Measurements from ENCODE around the gene IGHMBP2.

The IGHMBP2 gene

DNA sequence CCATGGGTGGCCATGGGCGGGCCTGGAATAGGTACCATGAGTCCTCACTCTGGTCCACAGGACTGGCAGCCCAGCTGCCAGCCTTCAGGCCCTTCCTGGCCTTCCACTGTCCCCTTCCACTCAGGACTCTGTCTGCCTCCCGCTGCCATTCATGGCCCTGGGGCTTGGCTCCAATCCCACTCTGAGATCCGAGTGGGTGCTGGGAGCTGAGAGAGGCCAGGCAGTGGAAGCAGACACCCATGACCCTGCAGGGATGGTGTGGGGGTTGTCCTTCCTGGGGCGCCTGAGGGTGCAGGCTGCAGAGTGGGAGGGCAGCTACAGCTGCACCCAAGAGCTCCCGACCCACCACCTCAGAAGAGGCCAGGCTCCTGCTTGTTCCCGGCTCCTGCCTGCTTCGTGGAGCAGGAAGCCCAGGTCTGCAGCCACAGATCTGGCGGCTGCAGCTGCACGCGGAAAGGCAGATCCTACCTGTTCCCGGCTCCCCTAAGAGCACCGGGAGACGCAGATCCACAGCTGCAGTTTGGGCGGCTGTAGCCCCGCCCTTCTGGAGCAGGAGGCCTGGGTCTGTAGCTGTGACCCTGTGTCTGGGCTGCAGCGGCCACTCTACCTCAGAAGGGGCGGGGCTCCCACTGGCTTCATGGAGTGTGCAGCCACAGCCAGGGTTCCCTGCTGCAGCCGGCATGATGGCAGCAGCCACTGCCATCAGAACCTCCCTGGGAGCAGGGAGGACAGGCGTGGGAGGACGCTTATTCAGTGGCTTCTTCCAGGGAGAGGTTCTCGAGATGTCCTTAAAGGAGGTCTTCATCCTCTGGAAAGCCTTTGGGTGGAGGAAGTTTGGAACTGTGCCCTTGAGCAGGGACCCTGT, 27.5 kb downstream of the IGHMBP2 start:
- TF ChIP-seq, protein P1, sequence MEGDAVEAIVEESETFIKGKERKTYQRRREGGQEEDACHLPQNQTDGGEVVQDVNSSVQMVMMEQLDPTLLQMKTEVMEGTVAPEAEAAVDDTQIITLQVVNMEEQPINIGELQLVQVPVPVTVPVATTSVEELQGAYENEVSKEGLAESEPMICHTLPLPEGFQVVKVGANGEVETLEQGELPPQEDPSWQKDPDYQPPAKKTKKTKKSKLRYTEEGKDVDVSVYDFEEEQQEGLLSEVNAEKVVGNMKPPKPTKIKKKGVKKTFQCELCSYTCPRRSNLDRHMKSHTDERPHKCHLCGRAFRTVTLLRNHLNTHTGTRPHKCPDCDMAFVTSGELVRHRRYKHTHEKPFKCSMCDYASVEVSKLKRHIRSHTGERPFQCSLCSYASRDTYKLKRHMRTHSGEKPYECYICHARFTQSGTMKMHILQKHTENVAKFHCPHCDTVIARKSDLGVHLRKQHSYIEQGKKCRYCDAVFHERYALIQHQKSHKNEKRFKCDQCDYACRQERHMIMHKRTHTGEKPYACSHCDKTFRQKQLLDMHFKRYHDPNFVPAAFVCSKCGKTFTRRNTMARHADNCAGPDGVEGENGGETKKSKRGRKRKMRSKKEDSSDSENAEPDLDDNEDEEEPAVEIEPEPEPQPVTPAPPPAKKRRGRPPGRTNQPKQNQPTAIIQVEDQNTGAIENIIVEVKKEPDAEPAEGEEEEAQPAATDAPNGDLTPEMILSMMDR (IDR thresholded peaks at IDR 0.05; ENCODE audit: borderline replicate concordance, control extremely low read depth, extremely low read depth, insufficient read depth, missing control alignments): no peak
- no peak for DNase-seq (ENCODE audit: low spot score)
- in situ Hi-C loops (cut with MboI; ENCODE audit: low sequenced_read_pairs, unreplicated experiment): no loop called here

DNA sequence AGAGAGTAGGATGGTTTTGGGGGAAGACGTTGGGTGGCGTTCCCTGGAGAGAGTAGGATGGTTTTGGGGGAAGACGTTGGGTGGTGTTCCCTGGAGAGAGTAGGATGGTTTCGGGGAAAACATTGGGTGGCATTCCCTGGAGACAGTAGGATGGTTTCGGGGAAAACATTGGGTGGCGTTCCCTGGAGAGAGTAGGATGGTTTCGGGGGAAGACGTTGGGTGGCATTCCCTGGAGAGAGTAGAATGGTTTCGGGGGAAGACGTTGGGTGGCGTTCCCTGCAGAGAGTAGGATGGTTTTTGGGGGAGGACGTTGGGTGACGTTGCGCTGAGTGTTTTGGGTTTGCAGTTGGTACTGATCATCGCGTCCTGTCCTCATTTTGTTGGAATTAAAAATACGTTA, 28.2 kb downstream of the IGHMBP2 start:
- TF ChIP-seq, protein P1 (IDR thresholded peaks at IDR 0.05; ENCODE audit: borderline replicate concordance, control extremely low read depth, extremely low read depth, insufficient read depth, missing control alignments): no peak
- in situ Hi-C loops (cut with MboI; ENCODE audit: low sequenced_read_pairs, unreplicated experiment): no loop called here
- no peak for DNase-seq (ENCODE audit: low spot score)

DNA sequence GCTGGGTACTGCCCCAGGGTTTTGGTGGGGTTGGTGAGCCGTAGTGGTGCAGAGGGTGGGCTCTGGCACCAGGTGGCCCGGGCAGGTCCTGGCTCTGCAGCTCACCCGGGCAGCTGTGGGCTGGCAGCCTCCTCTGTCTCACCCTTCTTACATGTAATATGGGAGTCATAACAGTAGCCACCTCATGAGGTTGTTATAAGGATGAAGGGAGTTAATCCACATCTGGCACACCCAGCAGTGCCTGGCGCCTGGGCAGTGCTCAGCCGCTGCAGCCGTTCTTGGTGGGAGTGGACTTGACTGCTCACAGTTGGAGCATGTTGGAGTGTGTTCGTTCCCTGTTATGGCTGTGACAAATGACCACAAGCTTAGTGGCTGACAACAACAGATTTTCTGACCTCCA, 28.7 kb downstream of the IGHMBP2 start:
- in situ Hi-C loops (cut with MboI; ENCODE audit: low sequenced_read_pairs, unreplicated experiment): no loop called here
- TF ChIP-seq, protein P1 (IDR thresholded peaks at IDR 0.05; ENCODE audit: borderline replicate concordance, control extremely low read depth, extremely low read depth, insufficient read depth, missing control alignments): no peak

DNA sequence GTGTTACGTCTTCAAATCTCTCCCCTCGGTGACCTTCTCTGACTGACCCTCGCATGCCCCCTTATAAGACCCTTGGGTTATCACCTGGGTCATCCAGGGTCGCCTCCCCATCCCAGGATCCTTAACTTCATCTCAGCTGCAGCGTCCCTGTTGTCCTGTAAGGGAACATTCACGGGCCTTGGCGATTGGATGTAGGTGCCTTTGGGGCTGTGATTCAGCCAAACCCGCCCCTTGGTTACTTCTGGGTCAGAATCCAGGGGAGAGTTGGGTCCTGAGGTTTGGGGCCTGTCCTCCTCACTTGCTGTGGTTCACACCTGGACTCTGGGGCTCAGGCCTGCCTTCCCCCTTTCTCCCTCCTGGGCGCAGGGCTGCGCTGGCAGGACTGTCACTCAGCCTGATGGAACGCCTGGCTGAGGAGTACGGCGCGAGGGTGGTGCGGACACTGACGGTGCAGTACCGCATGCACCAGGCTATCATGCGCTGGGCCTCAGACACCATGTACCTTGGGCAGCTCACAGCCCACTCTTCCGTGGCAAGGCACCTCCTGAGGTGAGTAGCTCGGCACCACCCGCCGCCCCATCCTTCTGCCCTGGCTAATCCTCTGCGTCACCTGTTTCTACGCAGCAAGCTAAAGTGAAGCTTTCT, 29.4 kb downstream of the IGHMBP2 start:
- TF ChIP-seq, protein P1 (IDR thresholded peaks at IDR 0.05; ENCODE audit: borderline replicate concordance, control extremely low read depth, extremely low read depth, insufficient read depth, missing control alignments): no peak
- DNase-seq (ENCODE audit: low spot score): peak; percentile 29
- in situ Hi-C loops (cut with MboI; ENCODE audit: low sequenced_read_pairs, unreplicated experiment): no loop called here

More for the DNA sequence above, 28.7 kb downstream of the IGHMBP2 start:
- DNase-seq (ENCODE audit: low spot score): peak; percentile 31

DNA sequence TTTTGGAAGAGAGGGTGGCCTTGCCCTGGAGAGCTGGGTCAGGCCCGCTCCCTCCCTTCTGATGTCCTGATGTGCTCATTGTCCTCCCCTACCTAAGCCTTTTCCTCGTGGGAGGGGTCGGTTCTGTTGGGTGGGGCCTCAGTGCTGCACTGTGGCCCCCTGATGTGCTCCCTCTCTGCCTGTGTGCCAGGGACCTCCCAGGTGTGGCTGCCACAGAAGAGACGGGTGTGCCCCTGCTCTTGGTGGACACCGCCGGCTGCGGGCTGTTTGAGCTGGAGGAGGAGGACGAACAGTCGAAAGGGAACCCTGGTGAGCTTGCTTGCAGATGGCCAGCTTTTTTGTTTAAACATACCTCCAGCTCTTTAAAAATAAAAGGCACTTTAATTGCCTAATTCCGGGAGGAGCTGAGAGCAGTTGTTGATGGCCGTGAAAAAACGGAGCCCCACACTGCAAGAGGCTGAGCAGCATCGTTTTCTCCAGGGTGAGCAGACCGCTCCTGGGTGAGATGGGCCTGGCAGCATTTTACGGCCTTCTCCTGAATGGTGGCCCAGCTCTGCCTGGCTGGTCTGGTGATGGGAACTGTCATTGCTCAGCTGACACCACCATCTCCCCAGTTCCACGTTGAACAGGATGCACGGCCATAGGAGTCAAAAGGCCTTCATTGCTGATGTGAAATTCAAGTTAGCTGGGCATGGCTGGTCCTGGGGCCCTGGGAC, 30.1 kb downstream of the IGHMBP2 start:
- in situ Hi-C loops (cut with MboI; ENCODE audit: low sequenced_read_pairs, unreplicated experiment): no loop called here
- DNase-seq (ENCODE audit: low spot score): peak; percentile 32

DNA sequence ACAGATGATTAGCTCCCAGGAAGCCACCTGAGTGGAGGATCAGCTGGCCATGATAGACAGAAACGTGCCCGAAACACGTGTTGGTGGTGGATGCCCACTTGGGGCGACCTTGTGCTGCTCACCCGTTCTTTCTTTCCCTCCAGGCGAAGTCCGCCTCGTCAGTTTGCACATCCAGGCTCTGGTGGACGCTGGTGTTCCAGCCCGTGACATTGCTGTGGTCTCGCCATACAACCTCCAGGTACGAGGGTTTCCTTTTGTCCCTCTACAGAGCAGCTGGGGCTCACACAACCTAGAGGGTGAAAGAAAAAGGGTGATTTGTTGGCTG, 30.6 kb downstream of the IGHMBP2 start:
- TF ChIP-seq, protein P1 (IDR thresholded peaks at IDR 0.05; ENCODE audit: borderline replicate concordance, control extremely low read depth, extremely low read depth, insufficient read depth, missing control alignments): no peak
- DNase-seq (ENCODE audit: low spot score): peak; percentile 29
- in situ Hi-C loops (cut with MboI; ENCODE audit: low sequenced_read_pairs, unreplicated experiment): no loop called here

More for the DNA sequence above, 30.1 kb downstream of the IGHMBP2 start:
- TF ChIP-seq, protein P1 (IDR thresholded peaks at IDR 0.05; ENCODE audit: borderline replicate concordance, control extremely low read depth, extremely low read depth, insufficient read depth, missing control alignments): no peak
